CD14-positive monocyte (primary cell): ENCODE data around the gene TOLLIP. TPM values are rescaled to one million over a fixed set of nuclear protein-coding genes. Genes with fewer than 3 reads are reported as not detected.

Source experiments
- DNase-seq, 3 donors: peaks; one replicate each; pipeline ENCODE4 v3.0.0-alpha.2; 2011 to 2022
- H2AFZ ChIP-seq: 2 replicates; pipeline ENCODE4 v1.6.0; 2012; ENCODE audit warnings: mild to moderate bottlenecking, low read depth, low read length, inconsistent platforms; ENCODE audit not compliant: insufficient read depth, poor library complexity, severe bottlenecking
- H3K27ac ChIP-seq, 2 donors: 1 replicate in 1 of 2; 2 replicates in 1 of 2; pipeline ENCODE4 v1.5.1; 2012 to 2013; ENCODE audit warnings: low read length in 2 of 2, control low read depth in 1 of 2, inconsistent platforms in 1 of 2, low read depth in 1 of 2, mild to moderate bottlenecking in 1 of 2
- H3K27me3 ChIP-seq, 2 donors: one replicate each; pipeline versions ENCODE4 v1.6.0 to v1.6.1; 2011 to 2013; ENCODE audit warnings: low read length in 2 of 2; ENCODE audit not compliant: control insufficient read depth in 2 of 2, insufficient read depth in 2 of 2
- H3K36me3 ChIP-seq, 2 donors: replicated peaks in 1 of 2; 1 replicate in 1 of 2; 2 replicates in 1 of 2; pipeline versions ENCODE4 v1.5.1 to v1.6.1; 2012 to 2013; ENCODE audit warnings: low read length in 2 of 2, control low read depth in 1 of 2, inconsistent platforms in 1 of 2, mild to moderate bottlenecking in 1 of 2; ENCODE audit not compliant: insufficient read depth in 2 of 2, control insufficient read depth in 1 of 2
- H3K4me1 ChIP-seq, 2 donors: 1 replicate in 1 of 2; 2 replicates in 1 of 2; pipeline versions ENCODE4 v1.5.1 to v1.6.1; 2012 to 2013; ENCODE audit warnings: low read length in 2 of 2, control low read depth in 1 of 2, inconsistent platforms in 1 of 2, mild to moderate bottlenecking in 1 of 2, moderate library complexity in 1 of 2; ENCODE audit not compliant: insufficient read depth in 2 of 2, control insufficient read depth in 1 of 2
- H3K4me2 ChIP-seq: replicated peaks from 2 replicates; pipeline ENCODE3; 2012; ENCODE audit warnings: low read length, moderate library complexity, mild to moderate bottlenecking; ENCODE audit not compliant: poor library complexity, severe bottlenecking; ENCODE audit errors: extremely low read depth
- H3K4me3 ChIP-seq, 3 experiments: fragments of 200-600 bp in 1 of 3; sonication (generic) in 1 of 3; replicated peaks in 1 of 3; 1 replicate in 2 of 3; 2 replicates in 1 of 3; pipeline ENCODE4 v1.5.1; 2011 to 2013; ENCODE audit warnings: low read length in 3 of 3, mild to moderate bottlenecking in 3 of 3, control low read depth in 2 of 3, low read depth in 2 of 3, inconsistent platforms in 1 of 3, moderate library complexity in 1 of 3
- H3K79me2 ChIP-seq: 2 replicates; pipeline ENCODE4 v1.6.0; 2012; ENCODE audit warnings: mild to moderate bottlenecking, control low read depth, inconsistent platforms, low read length, moderate library complexity; ENCODE audit not compliant: insufficient read depth
- H3K9ac ChIP-seq: 2 replicates; pipeline ENCODE4 v1.6.0; 2017; ENCODE audit warnings: low read length, mild to moderate bottlenecking; ENCODE audit not compliant: insufficient read depth, poor library complexity, severe bottlenecking
- H3K9me3 ChIP-seq, 2 donors: replicated peaks in 1 of 2; 1 replicate in 1 of 2; 2 replicates in 1 of 2; pipeline versions ENCODE4 v1.5.1 to v1.6.1; 2012 to 2013; ENCODE audit warnings: low read length in 2 of 2, control low read depth in 1 of 2; ENCODE audit not compliant: control insufficient read depth in 1 of 2, insufficient read depth in 1 of 2
- H4K20me1 ChIP-seq: 2 replicates; pipeline ENCODE4 v1.6.0; 2012; ENCODE audit warnings: mild to moderate bottlenecking, low read length, control low read depth, moderate library complexity; ENCODE audit not compliant: insufficient read depth
- H3K27ac Mint-ChIP-seq, 7 donors: one replicate each; pipeline ENCODE4 v1.8.0; 2020; ENCODE audit warnings: mild to moderate bottlenecking in 7 of 7, mixed read lengths in 7 of 7, moderate library complexity in 6 of 7, inconsistent platforms in 2 of 7
- H3K27me3 Mint-ChIP-seq, 3 donors: one replicate each; pipeline ENCODE4 v1.8.0; 2021 to 2022; ENCODE audit warnings: low read depth in 3 of 3, mild to moderate bottlenecking in 3 of 3, mixed read lengths in 3 of 3, moderate library complexity in 3 of 3, inconsistent platforms in 1 of 3
- H3K36me3 Mint-ChIP-seq, 2 donors: one replicate each; pipeline ENCODE4 v1.8.0; 2020; ENCODE audit warnings: mixed read lengths in 2 of 2, inconsistent platforms in 1 of 2, mild to moderate bottlenecking in 1 of 2
- H3K4me1 Mint-ChIP-seq: one replicate; pipeline ENCODE4 v1.8.0; 2020; ENCODE audit warnings: mild to moderate bottlenecking, mixed read lengths
- H3K4me3 Mint-ChIP-seq, 2 donors: one replicate each; pipeline ENCODE4 v1.8.0; 2020; ENCODE audit warnings: mild to moderate bottlenecking in 2 of 2, mixed read lengths in 2 of 2, moderate library complexity in 1 of 2
- H3K9me3 Mint-ChIP-seq, 7 donors: one replicate each; pipeline ENCODE4 v1.8.0; 2020 to 2022; ENCODE audit warnings: mixed read lengths in 7 of 7, mild to moderate bottlenecking in 6 of 7, moderate library complexity in 6 of 7, inconsistent platforms in 2 of 7
- CTCF ChIP-seq: fragments of 200-600 bp; IDR thresholded peaks from one replicate; pipeline ENCODE4 v1.8.0; 2022; ENCODE audit warnings: antibody characterized with exemption, mild to moderate bottlenecking
- WGBS: methylation state at CpG from one replicate; pipeline ENCODE4 v1.1.5; 2013; ENCODE audit warnings: missing lambda C conversion rate; ENCODE audit not compliant: insufficient coverage; 5-methylcytosine and 5-hydroxymethylcytosine counted together
- intact Hi-C, 2 donors: fragments of 100-400 bp; cut with micrococcal nuclease; formaldehyde crosslinking; loops; one replicate each; pipeline versions ENCODE4 v1.15.0 to v1.15.1; 2023
- polyA plus RNA-seq, 3 donors: library from polyadenylated mRNA; depleted of rRNA in 1 of 3; unstranded in 2 of 3; stranded (reverse) in 1 of 3; fragments of 300-500 nt in 2 of 3; fragments of >200 nt in 1 of 3; fragmentation: Illumina TruSeq in 2 of 3; gene quantifications; 1 replicate in 2 of 3; 2 replicates in 1 of 3; pipeline ENCODE4 v1.2.3, GENCODE V29; 2012 to 2021

Gene TOLLIP
- polyA plus RNA-seq, 3 donors, result 67.9 to 72.1 (median 71.7) TPM

DNA sequence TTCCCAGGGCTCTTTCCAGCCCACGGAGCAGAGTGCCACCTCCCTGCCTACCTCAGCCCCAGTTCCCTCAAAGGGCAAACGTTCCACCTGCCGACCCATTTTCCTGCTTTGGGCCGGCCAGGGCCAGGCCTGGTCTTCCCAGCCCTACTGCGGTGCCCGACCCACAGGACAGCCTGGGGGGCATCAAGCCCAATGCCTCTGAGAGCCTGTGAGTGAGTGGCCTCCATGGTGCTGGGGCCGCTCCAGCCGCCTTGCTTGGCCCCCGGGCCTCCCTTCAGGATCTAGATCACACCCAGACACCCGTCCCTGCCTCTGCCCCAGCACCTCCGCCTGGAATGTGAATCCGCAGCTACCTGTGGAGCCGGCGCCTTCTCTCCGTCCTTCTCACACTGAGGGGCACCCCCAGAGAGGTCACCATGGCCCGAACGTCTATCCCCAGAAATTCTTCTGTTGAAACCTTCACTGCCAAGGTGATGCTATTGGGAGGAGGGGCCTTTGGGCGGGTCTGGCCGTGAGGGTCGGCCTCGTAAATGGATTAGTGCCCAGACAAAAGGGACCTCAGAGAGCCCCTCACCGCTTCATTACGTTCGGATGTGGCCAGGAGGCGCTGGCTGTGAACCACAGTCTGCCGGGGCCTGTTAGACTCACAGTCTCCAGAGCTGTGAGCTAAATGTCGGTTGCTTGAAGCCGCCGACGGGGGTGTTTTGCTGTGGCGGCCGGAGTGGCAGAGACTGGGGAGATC is 44.1 kb upstream of the TOLLIP start:
- peaks cover 13 to 21% (median 18%) of the 10 kb centered on the region in 3 donors for H3K27me3 Mint-ChIP-seq

DNA sequence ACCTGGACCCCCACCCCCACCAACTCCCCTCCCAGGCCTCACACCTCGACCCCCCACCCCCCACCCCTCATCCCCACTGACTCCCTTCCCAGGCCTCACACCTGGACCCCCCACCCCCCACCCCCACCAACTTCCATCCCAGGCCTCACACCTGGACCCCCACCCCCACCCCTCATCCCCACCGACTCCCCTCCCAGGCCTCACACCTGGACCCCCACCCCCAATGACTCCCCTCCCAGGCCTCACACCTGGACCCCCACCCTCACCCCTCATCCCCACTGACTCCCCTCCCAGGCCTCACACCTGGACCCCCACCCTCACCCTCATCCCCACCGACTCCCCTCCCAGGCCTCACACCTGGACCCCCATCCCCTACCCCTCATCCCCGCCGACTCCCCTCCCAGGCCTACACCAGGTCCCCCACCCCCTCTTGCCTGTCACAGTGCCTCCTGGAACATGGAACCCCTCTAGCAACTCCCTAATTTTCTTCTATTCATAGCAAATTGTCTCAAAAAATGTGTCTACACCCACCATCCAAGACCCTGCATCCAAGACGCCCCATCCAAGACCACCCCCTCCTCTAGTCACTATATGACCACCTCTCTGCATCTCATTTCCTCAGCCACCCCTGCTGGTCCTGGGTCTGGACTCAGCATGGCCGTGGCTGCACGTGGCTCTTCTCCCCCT is 43.4 kb upstream of the TOLLIP start:
- no peak for DNase-seq
- Histone ChIP-seq H4K20me1 (no peaks in the 10 kb centered on the region), H3K27ac (no peak overlapping the region), H3K9ac (no peak overlapping the region), H3K79me2 (no peaks in the 10 kb centered on the region), H3K9me3 (no peaks in the 10 kb centered on the region), H3K27me3 (no peaks in the 10 kb centered on the region), H3K4me2 (no peak overlapping the region), H3K4me3 (no peak overlapping the region), H3K4me1 (no peaks in the 10 kb centered on the region), H2AFZ (no peak overlapping the region), H3K36me3 (no peaks in the 10 kb centered on the region)
- no peak overlapping the region for H3K4me3 Mint-ChIP-seq
- H3K9me3 Mint-ChIP-seq, result no peaks in the 10 kb centered on the region
- no peak for TF ChIP-seq CTCF
- peaks cover 13 to 22% (median 18%) of the 10 kb centered on the region in 3 donors for H3K27me3 Mint-ChIP-seq
- H3K27ac Mint-ChIP-seq, result peak overlapping the region in 1 of 7 donors; percentile 43
- 94% methylated on average over 6 of the region's 8 CpGs for WGBS
- H3K4me1 Mint-ChIP-seq, result no peaks in the 10 kb centered on the region
- H3K36me3 Mint-ChIP-seq, result no peaks in the 10 kb centered on the region
- intact Hi-C loops, result no loop called here

More for the DNA sequence above, 44.1 kb upstream of the TOLLIP start:
- H3K9ac ChIP-seq, result no peak overlapping the region
- no peaks in the 10 kb centered on the region for H3K4me1 Mint-ChIP-seq
- no peaks in the 10 kb centered on the region for H3K9me3 Mint-ChIP-seq
- H2AFZ ChIP-seq, result no peak overlapping the region
- intact Hi-C loops, result no loop called here
- H3K27me3 ChIP-seq, result no peaks in the 10 kb centered on the region
- DNase-seq, result no peak
- H3K27ac Mint-ChIP-seq, result peak overlapping the region in 1 of 7 donors; percentile 16
- H3K4me2 ChIP-seq, result no peak overlapping the region
- H4K20me1 ChIP-seq, result no peaks in the 10 kb centered on the region
- H3K4me3 Mint-ChIP-seq, result no peak overlapping the region
- TF ChIP-seq CTCF, result no peak
- H3K4me1 ChIP-seq, result no peaks in the 10 kb centered on the region
- no peaks in the 10 kb centered on the region for H3K36me3 Mint-ChIP-seq
- H3K79me2 ChIP-seq, result no peaks in the 10 kb centered on the region
- H3K27ac ChIP-seq, result no peak overlapping the region
- no peaks in the 10 kb centered on the region for H3K36me3 ChIP-seq
- H3K9me3 ChIP-seq, result no peaks in the 10 kb centered on the region
- no peak overlapping the region for H3K4me3 ChIP-seq
- 90% methylated on average over 28 of the region's 32 CpGs for WGBS
